Adrenal gland (tissue), 5 donors: ENCODE measurements around the gene DOCK4.

ENCODE experiments used
- CTCF ChIP-seq, 6 experiments: fragments of 450-650 bp in 4 of 6; fragments of 200-600 bp in 2 of 6; sonication (generic) in 1 of 6; IDR thresholded peaks; 1 replicate in 5 of 6; 2 replicates in 1 of 6; pipeline versions ENCODE4 v1.5.1 to v1.8.0; 2016 to 2021; ENCODE audit warnings: antibody characterized with exemption in 6 of 6, mild to moderate bottlenecking in 2 of 6, moderate library complexity in 1 of 6
- POLR2A ChIP-seq, 2 donors: fragments of 450-650 bp; IDR thresholded peaks; one replicate each; pipeline ENCODE4 v1.6.1; 2017; ENCODE audit warnings: antibody characterized with exemption in 2 of 2, mild to moderate bottlenecking in 2 of 2, moderate library complexity in 1 of 2
- donor health status: DM: no; HTN: no; CAD: no.

- TF ChIP-seq CTCF (IDR thresholded peaks at IDR 0.05) (no peak), POLR2A (IDR thresholded peaks at IDR 0.05) (no peak)
Measured at GRCh38 chr7:111803015-111803758, 403.0 kb downstream of the DOCK4 start.
